ENCODE data around the gene PRSS33.

DNA sequence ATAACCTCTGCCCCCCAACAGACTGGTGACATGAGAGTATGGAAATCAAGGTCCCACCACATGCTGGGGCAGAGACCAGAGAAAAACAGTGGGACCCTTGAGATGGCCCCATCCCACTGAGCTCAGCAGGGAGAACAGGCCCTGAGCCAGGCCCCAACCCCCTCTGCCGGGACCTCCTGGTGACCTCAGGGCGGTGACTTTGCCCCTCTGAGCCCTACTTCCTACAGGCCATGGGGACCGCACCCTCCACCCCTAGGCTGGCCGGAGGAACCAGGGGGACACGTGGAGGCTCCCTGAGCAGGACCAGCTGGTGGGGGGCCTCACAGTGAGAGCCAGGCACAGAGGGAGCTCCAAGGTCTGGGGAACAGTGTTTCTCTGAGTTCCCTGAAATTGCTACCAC lies 48.7 kb downstream of the PRSS33 start:
- TF ChIP-seq POLR2A (IDR thresholded peaks at IDR 0.05) = no peak
- TF ChIP-seq POLR2AphosphoS5 (IDR thresholded peaks at IDR 0.05) = no peak

Data from spleen (tissue), 3 donors.